PC-9 (cell line): Measurements from ENCODE around the gene RAB25. TPM values are rescaled to one million over a fixed set of nuclear protein-coding genes. Genes with fewer than 3 reads are reported as not detected.

Experiments
- BruUV-seq: library from RNA; stranded (reverse); fragments of 400-500 nt; replicated peaks from 2 replicates; lab custom pipeline; 2021; lab: Mats Ljungman, UMichigan
- CTCF ChIA-PET: fragments of 300-600 bp; sonication (Branson Sonifier 250); formaldehyde crosslinking; loops from one replicate; lab custom pipeline; 2022; ENCODE audit warnings: antibody characterized with exemption; lab: Charles Lee
- POLR2A ChIA-PET: fragments of 300-600 bp; sonication (Branson Sonifier 250); formaldehyde crosslinking; loops from one replicate; lab custom pipeline; 2022; ENCODE audit warnings: antibody characterized with exemption; ENCODE audit not compliant: unreplicated experiment; lab: Charles Lee
- DNase-seq, 2 experiments: peaks; one replicate each; pipeline versions ENCODE4 v3.0.0 to v3.0.0-alpha.2; 2015 to 2022; ENCODE audit warnings: mixed read lengths in 1 of 2
- H2AFZ ChIP-seq: fragments of 200-600 bp; sonication (generic); 2 replicates; pipeline ENCODE4 v1.8.1; 2017; ENCODE audit warnings: antibody characterized with exemption
- H3F3A ChIP-seq: fragments of 200-600 bp; sonication (generic); 2 replicates; pipeline ENCODE4 v1.8.1; 2017; ENCODE audit warnings: antibody characterized with exemption, mild to moderate bottlenecking, low read depth; ENCODE audit not compliant: insufficient read depth
- H3K27ac ChIP-seq: fragments of 200-600 bp; sonication (generic); 2 replicates; pipeline ENCODE4 v1.6.1; 2016; ENCODE audit warnings: mixed run types
- H3K27me3 ChIP-seq: fragments of 200-600 bp; sonication (generic); 2 replicates; pipeline ENCODE4 v1.6.1; 2016; ENCODE audit warnings: low read depth, mixed run types; ENCODE audit not compliant: insufficient read depth
- H3K36me3 ChIP-seq: fragments of 200-600 bp; sonication (generic); 2 replicates; pipeline ENCODE4 v1.6.1; 2016; ENCODE audit warnings: low read depth, mixed run types
- H3K4me1 ChIP-seq: fragments of 200-600 bp; sonication (generic); replicated peaks from 2 replicates; pipeline ENCODE4 v1.6.1; 2016; ENCODE audit warnings: mixed run types; ENCODE audit not compliant: insufficient read depth
- H3K4me2 ChIP-seq: fragments of 200-600 bp; sonication (generic); 2 replicates; pipeline ENCODE4 v1.6.1; 2017; ENCODE audit warnings: mixed run types
- H3K4me3 ChIP-seq: fragments of 200-600 bp; sonication (generic); 2 replicates; pipeline ENCODE4 v1.6.1; 2016; ENCODE audit warnings: mixed run types
- H3K79me2 ChIP-seq: fragments of 200-600 bp; sonication (generic); 2 replicates; pipeline ENCODE4 v1.6.1; 2017; ENCODE audit warnings: low read depth, mixed run types
- H3K9me2 ChIP-seq: fragments of 200-600 bp; sonication (generic); 2 replicates; pipeline ENCODE4 v1.8.1; 2017; ENCODE audit warnings: mild to moderate bottlenecking; ENCODE audit not compliant: insufficient read depth
- H3K9me3 ChIP-seq: fragments of 200-600 bp; sonication (generic); 2 replicates; pipeline ENCODE4 v1.8.1; 2016; ENCODE audit warnings: low read depth; ENCODE audit not compliant: insufficient read depth
- H4K20me1 ChIP-seq: fragments of 200-600 bp; sonication (generic); 2 replicates; pipeline ENCODE4 v1.8.1; 2017; ENCODE audit not compliant: insufficient read depth
- CTCF ChIP-seq: fragments of 200-600 bp; sonication (generic); conservative IDR thresholded peaks from 2 replicates; pipeline ENCODE4 v1.6.1; 2017; ENCODE audit warnings: mixed run types, antibody characterized with exemption, mild to moderate bottlenecking, moderate library complexity
- EZH2 ChIP-seq: fragments of 200-600 bp; sonication (generic); IDR thresholded peaks from 2 replicates; pipeline ENCODE4 v1.8.0; 2017; ENCODE audit warnings: antibody characterized with exemption, low read depth
- intact Hi-C: fragments of 100-400 bp; cut with micrococcal nuclease; formaldehyde crosslinking; loops from one replicate; pipeline ENCODE4 v1.10.0; 2022; ENCODE audit not compliant: unreplicated experiment
- total RNA-seq: library from RNA; stranded (reverse); gene quantifications from 2 replicates; pipeline ENCODE4 v1.2.3, GENCODE V29; 2021

The RAB25 gene
- total RNA-seq, 1 experiment from 2014 or later = 129 TPM

DNA sequence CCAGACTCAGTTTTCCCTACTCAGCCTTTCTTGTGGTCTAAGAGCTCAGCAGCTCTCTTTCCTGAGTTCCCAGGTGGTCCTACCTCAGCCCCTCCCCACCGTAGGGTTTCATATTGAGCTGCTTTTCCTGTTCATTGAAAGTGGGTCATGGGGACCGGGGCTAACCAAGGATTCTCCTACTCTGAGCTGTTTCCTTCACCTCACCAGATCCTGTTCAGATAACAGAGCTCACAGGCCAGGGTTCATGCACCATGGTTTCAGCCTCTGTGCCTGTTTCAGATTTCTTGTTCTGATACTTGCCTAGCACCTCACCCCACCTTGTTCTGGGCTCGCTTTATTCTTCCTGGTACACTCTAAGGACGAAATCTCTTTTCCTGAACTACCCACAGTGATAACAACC lies 15.9 kb upstream of the RAB25 start:
- Histone ChIP-seq H3K27me3 (no peaks in the 10 kb centered on the region), H2AFZ (no peak overlapping the region), H4K20me1 (no peaks in the 10 kb centered on the region), H3K36me3 (0 out of 2 replicates have a peak, but pooled peaks cover 13% of the 10 kb centered on the region), H3K4me2 (no peak overlapping the region), H3K9me2 (no peaks in the 10 kb centered on the region), H3K9me3 (no peaks in the 10 kb centered on the region), H3K4me3 (no peak overlapping the region), H3K4me1 (peaks cover 17% of the 10 kb centered on the region), H3K79me2 (no peaks in the 10 kb centered on the region), H3K27ac (no peak overlapping the region), H3F3A (peaks cover 36% of the 10 kb centered on the region)
- DNase-seq = no peak
- TF ChIP-seq EZH2 (no peak), CTCF (no peak)
- BruUV-seq = no TSS peak
- POLR2A ChIA-PET = interaction anchor here (0.7 kb wide), 1 partner anchor 113 kb away, joined by 8 read pairs; no protein-coding TSS in a partner anchor
- CTCF ChIA-PET = no interaction called here
- intact Hi-C loops = no loop called here

- Histone ChIP-seq H3K27ac (no peak overlapping the region), H3K27me3 (no peaks in the 10 kb centered on the region), H3K9me2 (no peaks in the 10 kb centered on the region), H3K36me3 (0 out of 2 replicates have a peak, but pooled peaks cover 9% of the 10 kb centered on the region), H3F3A (peaks cover under 1% of the 10 kb centered on the region; the same call in 1 of the 2 replicates), H4K20me1 (0 out of 2 replicates have a peak, but pooled peaks cover 6% of the 10 kb centered on the region), H3K4me1 (0 out of 2 replicates have a peak, but pooled peaks cover 4% of the 10 kb centered on the region), H3K4me2 (no peak overlapping the region), H2AFZ (no peak overlapping the region), H3K79me2 (peaks cover 27% of the 10 kb centered on the region), H3K9me3 (no peaks in the 10 kb centered on the region), H3K4me3 (no peak overlapping the region)
- POLR2A ChIA-PET = no interaction called here
- CTCF ChIA-PET = no interaction called here
- DNase-seq = no peak
- intact Hi-C loops = no loop called here
- no TSS peak for BruUV-seq
- TF ChIP-seq EZH2 (no peak), CTCF (no peak)
Measured at GRCh38 chr1:156048663-156049258, 12.2 kb upstream of the RAB25 start.

DNA sequence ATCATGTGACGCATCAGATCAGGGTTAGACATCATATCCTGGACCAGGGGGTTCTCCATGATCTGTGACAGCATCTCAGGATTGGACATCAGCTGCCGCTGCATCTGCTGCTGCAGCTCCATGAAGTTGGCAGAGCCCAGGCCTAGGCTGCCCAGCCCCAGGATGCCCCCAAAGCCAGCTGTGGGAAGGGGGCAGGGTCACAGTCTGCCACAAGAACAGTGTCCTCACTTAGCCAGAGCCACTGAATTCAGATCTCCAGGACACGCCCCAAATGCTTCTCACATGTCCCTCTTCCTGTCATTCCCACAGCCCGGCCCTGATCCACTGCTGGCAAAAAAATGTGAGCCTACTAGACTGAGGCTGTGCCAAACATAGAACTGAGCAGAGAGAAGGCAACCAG lies 10.6 kb upstream of the RAB25 start:
- Histone ChIP-seq H3K4me1 (peaks cover 5% of the 10 kb centered on the region; the same call in 1 of the 2 replicates), H4K20me1 (0 out of 2 replicates have a peak, but pooled peaks cover 6% of the 10 kb centered on the region), H3K9me2 (no peaks in the 10 kb centered on the region), H2AFZ (no peak overlapping the region), H3K4me2 (no peak overlapping the region), H3K27me3 (no peaks in the 10 kb centered on the region), H3K79me2 (peaks cover 34% of the 10 kb centered on the region), H3F3A (peaks cover 6% of the 10 kb centered on the region), H3K36me3 (0 out of 2 replicates have a peak, but pooled peaks cover 9% of the 10 kb centered on the region), H3K9me3 (no peaks in the 10 kb centered on the region), H3K27ac (no peak overlapping the region), H3K4me3 (no peak overlapping the region)
- POLR2A ChIA-PET = no interaction called here
- no peak for DNase-seq
- TF ChIP-seq EZH2 (no peak), CTCF (no peak)
- no TSS peak for BruUV-seq
- intact Hi-C loops = no loop called here
- CTCF ChIA-PET = no interaction called here
